ENCODE data around the gene MGA.

Gene MGA

DNA sequence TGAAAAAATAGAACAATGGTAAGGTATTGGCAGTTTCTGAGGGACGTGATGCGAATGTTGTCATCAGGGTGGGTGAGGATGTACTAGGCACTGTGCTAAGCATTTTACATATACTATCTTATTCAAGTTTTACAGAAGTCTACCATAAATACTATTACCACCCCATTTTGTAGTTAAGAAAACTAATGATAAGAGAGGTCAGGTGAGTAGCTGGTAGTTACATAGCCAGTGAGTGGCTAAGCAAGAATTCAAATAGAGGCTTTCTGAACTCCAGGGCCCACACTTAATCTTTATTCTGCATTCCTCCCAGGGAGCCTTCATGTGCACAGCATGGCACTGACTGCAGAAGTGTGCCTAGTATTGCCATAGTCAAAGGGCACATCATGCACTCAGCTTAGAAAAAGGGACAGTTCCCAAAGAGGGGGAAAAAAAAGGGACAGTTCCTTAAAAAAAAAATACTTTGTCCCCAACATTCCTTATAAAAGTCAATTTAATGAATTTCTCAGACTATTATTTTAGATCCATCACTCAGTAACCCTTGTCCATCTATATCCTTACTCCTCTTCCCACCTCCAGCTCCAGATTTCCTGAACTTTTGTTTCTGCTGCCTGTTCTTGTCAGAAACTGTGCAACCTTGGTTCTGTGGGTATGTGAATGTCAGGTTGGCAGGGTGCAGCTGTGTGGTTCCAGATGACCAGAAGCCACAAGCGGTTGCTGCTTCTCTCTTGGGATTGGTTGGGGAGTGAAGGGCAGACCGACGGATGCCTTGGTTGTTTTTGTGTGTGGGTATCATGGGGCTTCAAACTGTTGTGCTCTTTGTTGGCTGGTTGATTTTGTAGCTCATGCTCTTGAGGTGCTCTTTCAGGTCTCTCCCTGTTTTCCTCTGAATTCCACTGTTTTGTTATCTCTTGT, 122.4 kb downstream of the MGA start:
- no peak for ATAC-seq (replicated peaks)
- peaks cover 6% of the 10 kb centered on the region for H3K36me3 Mint-ChIP-seq (ENCODE audit: insufficient read depth)
- H3K4me1 Mint-ChIP-seq (ENCODE audit: low read depth in 2 of 2) = peaks cover 25 to 43% of the 10 kb centered on the region in 2 donors
- H3K4me3 Mint-ChIP-seq = no peak overlapping the region
- H3K27me3 Mint-ChIP-seq = no peaks in the 10 kb centered on the region
- H3K27ac Mint-ChIP-seq = no peak overlapping the region
- no peaks in the 10 kb centered on the region for H3K9me3 Mint-ChIP-seq
- DNase-seq = no peak

DNA sequence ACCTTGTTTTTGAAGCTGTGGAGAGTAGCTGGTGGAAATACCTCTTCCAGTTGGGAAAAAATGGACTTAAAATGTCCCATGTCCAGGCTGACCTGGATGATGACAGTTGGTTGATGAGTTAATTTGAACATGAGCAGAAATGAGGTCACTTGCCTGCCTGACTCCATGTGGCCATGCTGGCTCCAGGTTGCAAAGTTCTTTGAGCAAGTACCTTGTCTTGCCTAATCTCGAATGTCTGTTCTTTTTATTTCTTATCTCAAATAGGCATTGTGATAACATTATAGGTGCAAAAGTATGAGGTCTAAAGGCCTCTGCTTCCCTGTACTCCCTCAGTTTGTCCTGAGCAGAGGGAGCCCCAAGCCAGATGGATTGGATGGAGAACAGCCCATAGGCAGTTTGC, 123.1 kb downstream of the MGA start:
- H3K27me3 Mint-ChIP-seq = no peaks in the 10 kb centered on the region
- ATAC-seq (replicated peaks) (no peak), DNase-seq (no peak)
- peaks cover 6% of the 10 kb centered on the region for H3K36me3 Mint-ChIP-seq (ENCODE audit: insufficient read depth)
- no peak overlapping the region for H3K4me3 Mint-ChIP-seq
- no peak overlapping the region for H3K27ac Mint-ChIP-seq
- no peaks in the 10 kb centered on the region for H3K9me3 Mint-ChIP-seq
- H3K4me1 Mint-ChIP-seq (ENCODE audit: low read depth in 2 of 2) = peaks cover 24 to 38% of the 10 kb centered on the region in 2 donors

DNA sequence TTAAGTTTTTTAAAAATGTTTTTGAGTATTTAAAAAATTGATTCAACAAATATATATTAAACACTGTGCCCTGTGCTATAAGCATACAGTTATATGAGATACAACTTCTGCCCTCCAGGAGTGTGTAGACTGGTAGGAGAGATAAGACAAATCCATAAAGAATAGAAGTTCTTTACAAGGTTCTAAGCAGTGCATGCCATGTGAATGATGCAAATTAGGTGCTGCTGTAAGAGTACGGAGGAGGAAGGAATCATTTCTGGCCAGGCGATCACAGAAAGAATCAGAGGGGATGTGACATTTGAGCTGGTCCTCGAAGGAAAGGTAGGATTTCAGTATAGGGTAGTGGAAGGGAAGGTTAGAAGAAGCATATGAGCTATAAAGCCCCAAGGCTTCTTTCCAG, 128.1 kb downstream of the MGA start:
- no peak for DNase-seq
- H3K27me3 Mint-ChIP-seq = no peaks in the 10 kb centered on the region
- no peak overlapping the region for H3K4me3 Mint-ChIP-seq
- H3K27ac Mint-ChIP-seq = no peak overlapping the region
- H3K36me3 Mint-ChIP-seq (ENCODE audit: insufficient read depth) = no peaks in the 10 kb centered on the region
- H3K9me3 Mint-ChIP-seq = no peaks in the 10 kb centered on the region
- no peak for ATAC-seq (replicated peaks)
- H3K4me1 Mint-ChIP-seq (ENCODE audit: low read depth in 2 of 2) = peaks cover 39 to 41% of the 10 kb centered on the region in 2 donors

DNA sequence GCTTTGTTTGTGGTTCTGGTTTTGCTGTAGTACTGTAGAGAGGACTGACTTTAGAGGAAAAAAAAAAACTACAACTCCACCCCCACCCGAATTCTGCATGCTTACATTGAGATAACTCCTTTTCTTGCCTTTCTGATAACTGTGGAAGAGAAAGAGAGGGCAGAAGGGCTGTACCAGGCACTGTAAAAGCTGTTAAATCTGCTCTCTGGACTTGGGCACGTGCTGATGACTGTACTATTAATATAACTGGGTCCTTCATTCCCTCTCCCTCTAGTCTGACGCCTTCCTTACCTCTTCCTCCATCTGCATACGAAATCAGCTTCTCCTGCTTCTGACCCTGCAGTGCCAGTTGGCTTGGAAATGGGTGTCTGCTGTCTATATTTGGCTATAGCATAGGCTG, 129.0 kb downstream of the MGA start:
- no peak for DNase-seq
- H3K4me1 Mint-ChIP-seq (ENCODE audit: low read depth in 2 of 2) = peaks cover 39 to 41% of the 10 kb centered on the region in 2 donors

DNA sequence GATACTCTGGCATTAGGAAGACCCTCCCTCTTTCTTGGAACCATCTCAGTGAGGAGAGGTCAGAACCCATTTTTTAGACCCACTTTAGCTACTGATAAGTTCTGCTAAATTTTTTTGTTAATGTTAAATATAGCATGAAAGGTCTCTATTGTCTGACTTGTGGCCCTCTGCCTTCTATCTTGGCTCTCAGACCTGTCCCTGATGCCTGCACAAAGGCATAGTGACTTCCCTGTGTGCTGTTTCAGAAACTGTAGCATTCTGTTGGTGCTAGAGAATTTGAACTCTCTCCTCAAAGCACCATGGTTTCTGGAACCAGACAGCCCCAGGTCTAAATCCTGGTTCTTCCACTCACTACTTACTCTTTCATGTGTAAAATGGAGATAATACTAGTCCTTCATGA, 129.5 kb downstream of the MGA start:
- Mint-ChIP-seq H3K9me3 (no peaks in the 10 kb centered on the region), H3K27me3 (no peaks in the 10 kb centered on the region), H3K4me1 (ENCODE audit: low read depth in 2 of 2) (peaks cover 39 to 41% of the 10 kb centered on the region in 2 donors), H3K4me3 (no peak overlapping the region), H3K27ac (peak overlapping the region; percentile 38 to 61), H3K36me3 (ENCODE audit: insufficient read depth) (no peaks in the 10 kb centered on the region)
- DNase-seq (no peak), ATAC-seq (replicated peaks) (no peak)

More for the DNA sequence above, 129.0 kb downstream of the MGA start:
- Mint-ChIP-seq H3K27me3 (no peaks in the 10 kb centered on the region), H3K4me3 (no peak overlapping the region), H3K27ac (peak overlapping the region; percentile 38 to 61), H3K9me3 (no peaks in the 10 kb centered on the region), H3K36me3 (ENCODE audit: insufficient read depth) (no peaks in the 10 kb centered on the region)
- no peak for ATAC-seq (replicated peaks)

DNA sequence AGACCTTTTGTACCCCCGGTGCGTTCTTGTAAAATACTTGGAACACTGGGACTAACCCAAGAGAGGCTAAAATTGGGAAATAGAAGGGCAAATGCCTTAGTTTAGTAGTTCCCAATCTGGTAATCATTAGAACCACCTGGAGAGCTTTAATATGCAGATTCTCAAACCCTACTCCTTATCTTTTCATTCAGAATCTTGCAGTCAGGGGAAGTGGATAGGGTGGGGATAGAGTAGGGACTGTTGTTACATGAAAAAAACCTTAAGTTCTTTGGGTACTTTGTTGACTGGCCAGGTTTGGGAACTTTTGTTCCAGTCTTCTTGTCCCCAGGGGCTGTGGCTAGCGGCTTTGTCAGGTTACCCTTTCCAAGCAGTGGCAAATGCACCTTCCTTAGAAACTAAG, 130.0 kb downstream of the MGA start:
- H3K9me3 Mint-ChIP-seq = no peaks in the 10 kb centered on the region

DNA sequence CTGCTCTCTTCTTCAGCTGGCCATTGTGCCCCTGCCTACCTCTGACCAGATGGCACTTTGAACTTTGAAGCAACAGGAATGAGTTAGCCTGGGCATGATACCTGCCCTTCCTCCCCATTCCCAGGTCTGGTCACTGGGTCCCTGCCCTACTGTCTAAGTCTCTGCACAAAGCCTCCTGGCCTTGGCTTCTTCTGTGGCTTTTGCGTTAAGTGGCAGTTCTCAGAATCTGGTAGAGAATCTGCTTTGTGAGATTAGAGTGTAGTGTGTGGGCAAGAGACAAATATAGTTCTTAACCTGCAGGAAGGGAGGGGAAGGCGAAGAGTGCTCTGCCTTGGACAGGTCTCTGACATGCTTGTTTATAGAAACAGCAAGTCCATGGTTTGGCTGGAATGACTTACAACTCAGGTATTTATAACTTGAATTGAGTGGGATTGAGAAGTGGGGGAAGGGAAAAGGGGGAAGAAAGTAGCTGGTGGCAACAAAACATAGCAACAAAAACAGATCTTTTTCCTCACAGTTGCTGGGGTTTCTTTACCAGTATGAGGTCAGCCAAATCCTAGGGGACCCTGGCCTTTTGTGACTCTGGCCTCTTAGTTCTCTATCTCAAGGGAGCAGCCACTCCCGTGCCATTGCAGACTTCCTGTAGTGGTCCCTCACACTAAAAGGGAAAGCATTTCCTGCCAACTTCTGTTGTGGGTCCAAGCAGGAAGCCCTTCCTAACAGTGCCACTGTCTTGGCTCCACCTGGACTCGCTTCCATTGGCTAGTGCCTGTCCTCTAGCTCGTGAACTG, 130.7 kb downstream of the MGA start:
- Mint-ChIP-seq H3K36me3 (ENCODE audit: insufficient read depth) (no peaks in the 10 kb centered on the region), H3K4me3 (peak overlapping the region; percentile 7 to 39), H3K9me3 (no peaks in the 10 kb centered on the region), H3K27me3 (no peaks in the 10 kb centered on the region), H3K4me1 (ENCODE audit: low read depth in 2 of 2) (peaks cover 39 to 45% of the 10 kb centered on the region in 2 donors), H3K27ac (peak overlapping the region; percentile 70 to 77)
- ATAC-seq (replicated peaks) (no peak), DNase-seq (no peak)

More for the DNA sequence above, 130.0 kb downstream of the MGA start:
- H3K27me3 Mint-ChIP-seq = no peaks in the 10 kb centered on the region
- peaks cover 40 to 43% of the 10 kb centered on the region in 2 donors for H3K4me1 Mint-ChIP-seq (ENCODE audit: low read depth in 2 of 2)
- peak overlapping the region in 1 of 2 donors; percentile 7 for H3K4me3 Mint-ChIP-seq
- DNase-seq = no peak
- no peak for ATAC-seq (replicated peaks)
- H3K36me3 Mint-ChIP-seq (ENCODE audit: insufficient read depth) = no peaks in the 10 kb centered on the region
- peak overlapping the region; percentile 38 to 77 for H3K27ac Mint-ChIP-seq

DNA sequence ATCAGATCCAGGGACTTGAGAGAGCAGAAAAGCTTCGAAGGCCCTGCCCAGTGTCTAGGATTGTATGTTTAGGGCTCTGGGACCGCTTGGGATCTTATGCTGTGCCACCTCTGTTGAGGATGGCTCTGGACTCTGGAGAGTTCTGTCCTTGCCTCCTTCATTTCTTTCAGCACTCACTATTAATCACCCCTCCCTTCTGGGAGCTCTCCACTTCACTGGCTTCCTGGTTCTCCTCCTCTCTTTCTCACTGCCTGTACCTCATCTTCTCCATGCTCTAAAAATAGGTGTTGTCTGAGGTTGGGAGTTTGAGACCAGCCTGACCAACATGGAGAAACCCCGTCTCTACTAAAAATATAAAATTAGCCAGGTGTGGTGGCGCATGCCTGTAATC, 131.3 kb downstream of the MGA start:
- ATAC-seq (replicated peaks) (no peak), DNase-seq (no peak)
- Mint-ChIP-seq H3K27me3 (no peaks in the 10 kb centered on the region), H3K4me1 (ENCODE audit: low read depth in 2 of 2) (peaks cover 39 to 45% of the 10 kb centered on the region in 2 donors), H3K9me3 (no peaks in the 10 kb centered on the region), H3K27ac (peak overlapping the region; percentile 70 to 77), H3K36me3 (ENCODE audit: insufficient read depth) (no peaks in the 10 kb centered on the region), H3K4me3 (peak overlapping the region; percentile 39 to 43)

DNA sequence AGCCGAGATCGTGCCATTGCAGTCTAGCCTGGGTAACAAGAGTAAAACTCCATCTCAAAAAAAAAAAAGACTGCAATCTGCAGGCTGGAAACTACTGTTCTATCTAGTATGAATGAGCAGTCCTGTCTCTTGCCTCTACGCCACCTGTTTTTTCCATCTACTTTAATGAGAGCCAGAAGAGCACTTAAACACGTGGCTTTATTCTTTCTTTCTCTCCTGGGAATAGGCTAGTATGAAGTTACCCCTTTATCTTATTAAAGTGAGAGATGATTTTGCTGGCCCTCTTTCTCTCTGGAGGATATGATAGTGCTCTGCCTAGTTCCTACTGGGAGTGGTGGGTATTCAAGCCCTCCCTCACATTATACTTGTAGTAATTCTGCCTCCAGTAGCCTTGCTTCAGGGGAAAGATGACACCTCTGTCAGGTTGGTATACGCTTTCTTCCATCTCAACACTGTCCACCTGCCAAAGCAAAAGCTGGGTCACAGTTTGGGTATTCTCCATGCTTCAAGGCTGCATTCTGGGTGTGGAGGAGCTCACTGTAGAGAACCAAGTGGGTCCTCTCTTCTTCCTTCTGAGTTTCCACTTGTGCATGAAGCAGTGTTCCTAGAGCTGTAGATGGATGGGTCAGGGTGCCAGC, 131.9 kb downstream of the MGA start:
- Mint-ChIP-seq H3K4me1 (ENCODE audit: low read depth in 2 of 2) (peaks cover 39 to 45% of the 10 kb centered on the region in 2 donors), H3K27ac (peak overlapping the region in 1 of 2 donors; percentile 70), H3K36me3 (ENCODE audit: insufficient read depth) (no peaks in the 10 kb centered on the region), H3K27me3 (no peaks in the 10 kb centered on the region), H3K4me3 (peak overlapping the region in 1 of 2 donors; percentile 43), H3K9me3 (no peaks in the 10 kb centered on the region)
- DNase-seq (no peak), ATAC-seq (replicated peaks) (no peak)

DNA sequence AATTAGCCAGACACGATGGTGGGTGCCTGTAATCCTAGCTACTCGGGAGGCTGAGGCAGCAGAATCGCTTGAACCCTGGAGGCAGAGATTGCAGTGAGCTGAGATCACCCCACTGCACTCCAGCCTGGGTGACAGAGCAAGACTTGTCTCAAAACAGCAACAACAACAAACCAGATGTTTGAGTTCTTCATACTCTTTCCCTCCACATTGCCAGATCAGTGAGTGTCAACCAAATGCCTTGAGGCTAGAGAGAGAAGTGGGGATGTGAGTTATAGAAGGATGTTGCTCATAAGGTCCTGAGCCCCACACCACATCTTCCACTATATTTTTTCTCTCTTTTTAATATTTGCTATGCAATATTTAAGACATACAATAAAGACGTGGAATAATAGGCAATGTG, 133.9 kb downstream of the MGA start:
- Mint-ChIP-seq H3K27me3 (no peaks in the 10 kb centered on the region), H3K4me1 (ENCODE audit: low read depth in 2 of 2) (peaks cover 34 to 42% of the 10 kb centered on the region in 2 donors), H3K4me3 (no peak overlapping the region), H3K27ac (peak overlapping the region in 1 of 2 donors; percentile 42), H3K9me3 (no peaks in the 10 kb centered on the region), H3K36me3 (ENCODE audit: insufficient read depth) (peaks cover 3% of the 10 kb centered on the region)
- DNase-seq = no peak
- ATAC-seq (replicated peaks) = no peak

DNA sequence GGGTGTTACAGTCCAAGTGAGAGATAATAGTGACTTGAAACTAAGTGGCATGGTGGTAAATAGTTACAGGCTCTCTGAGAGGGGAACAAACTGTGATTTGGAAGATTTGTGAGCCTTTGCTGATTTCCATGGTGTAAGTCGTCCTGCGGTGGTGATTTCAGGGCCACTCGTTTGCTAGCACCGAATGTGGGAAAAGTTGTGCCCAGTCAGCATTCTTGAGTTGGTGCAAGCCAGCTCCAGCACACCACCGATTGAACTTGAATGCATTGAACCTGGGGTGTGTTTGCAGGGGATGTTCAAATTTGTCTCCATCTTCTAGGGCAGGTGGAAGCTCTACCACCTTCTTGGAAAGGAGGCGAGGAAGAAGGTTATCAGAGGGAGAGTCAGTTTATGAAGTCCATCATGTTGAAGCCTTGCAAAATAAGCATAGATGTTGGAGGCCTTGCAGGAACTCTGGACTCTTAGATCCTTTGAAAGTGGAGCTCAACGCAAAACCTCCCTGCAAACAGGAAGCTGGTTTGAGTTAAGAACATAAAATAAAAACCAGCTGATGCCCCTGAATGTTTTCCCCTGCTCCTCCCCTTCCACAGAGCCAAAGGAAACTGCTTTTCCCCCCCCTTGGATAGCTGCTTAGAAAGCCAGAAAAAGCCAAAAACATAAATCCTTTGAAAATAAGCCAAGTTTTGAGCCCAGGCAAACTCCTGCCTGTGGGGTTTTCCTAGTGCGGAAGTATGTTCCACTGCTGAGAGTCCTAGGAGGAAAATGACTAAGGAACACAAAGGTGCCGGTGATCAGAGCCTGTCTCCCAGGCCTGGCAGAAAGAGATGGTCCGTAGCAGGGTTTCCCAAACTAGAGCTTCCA, 136.0 kb downstream of the MGA start:
- DNase-seq (no peak), ATAC-seq (replicated peaks) (no peak)
- H3K36me3 Mint-ChIP-seq (ENCODE audit: insufficient read depth) = peaks cover 8% of the 10 kb centered on the region
- no peak overlapping the region for H3K4me3 Mint-ChIP-seq
- H3K27me3 Mint-ChIP-seq = no peaks in the 10 kb centered on the region
- peak overlapping the region in 1 of 2 donors; percentile 23 for H3K27ac Mint-ChIP-seq
- peaks cover 13 to 21% of the 10 kb centered on the region in 2 donors for H3K4me1 Mint-ChIP-seq (ENCODE audit: low read depth in 2 of 2)
- H3K9me3 Mint-ChIP-seq = no peaks in the 10 kb centered on the region

DNA sequence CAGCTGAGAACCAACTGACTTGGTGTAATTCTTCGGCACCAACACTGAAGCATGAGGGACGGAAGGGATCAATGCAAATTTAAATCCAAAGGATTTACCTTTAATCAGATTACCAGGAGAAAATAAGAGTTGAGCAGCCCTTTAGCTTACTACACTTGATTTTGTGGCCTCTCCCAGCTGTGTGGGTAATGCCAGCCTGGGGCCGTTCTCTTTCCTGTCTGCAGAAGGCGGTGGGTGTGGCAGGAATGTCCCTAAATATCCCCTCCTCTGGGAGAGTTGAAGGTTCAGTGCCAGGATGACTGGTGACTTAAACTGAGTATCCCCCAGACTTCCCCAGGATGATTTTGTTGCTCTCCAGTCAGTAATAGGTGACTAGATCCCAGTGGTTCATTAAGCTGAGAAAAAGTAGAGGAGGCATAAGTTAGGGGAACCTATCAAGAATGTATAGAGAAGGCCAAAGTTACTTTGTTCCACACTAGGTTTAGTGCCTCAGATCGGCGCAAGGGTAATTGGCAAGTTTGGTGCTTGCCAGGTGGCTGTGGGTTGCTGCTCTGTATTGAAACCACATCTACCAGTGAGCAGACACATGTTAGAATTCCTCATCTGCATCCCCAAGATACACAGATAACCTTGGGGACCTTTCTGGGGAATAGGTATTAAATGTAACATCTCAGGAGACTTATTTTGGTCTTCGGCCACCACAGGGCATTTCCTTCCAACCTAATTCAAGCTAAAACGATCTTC, 137.2 kb downstream of the MGA start:
- H3K36me3 Mint-ChIP-seq (ENCODE audit: insufficient read depth) = peaks cover 8% of the 10 kb centered on the region
- H3K4me1 Mint-ChIP-seq (ENCODE audit: low read depth in 2 of 2) = peaks cover 3 to 11% of the 10 kb centered on the region in 2 donors
- peak overlapping the region in 1 of 2 donors; percentile 1 for H3K27ac Mint-ChIP-seq
- DNase-seq (no peak), ATAC-seq (replicated peaks) (no peak)
- H3K9me3 Mint-ChIP-seq = no peaks in the 10 kb centered on the region
- no peaks in the 10 kb centered on the region for H3K27me3 Mint-ChIP-seq
- H3K4me3 Mint-ChIP-seq = no peak overlapping the region
